Hair follicle dermal papilla cell (primary cell): ENCODE measurements around the gene WASHC4. TPM values are rescaled to one million over a fixed set of nuclear protein-coding genes. Genes with fewer than 3 reads are reported as not detected.

Experiments used
- total RNA-seq: library from RNA; depleted of rRNA; stranded (reverse); fragments of >200 nt; gene quantifications from 2 replicates; pipeline ENCODE4 v1.2.3, GENCODE V29; 2012

Gene WASHC4
- total RNA-seq: 122 and 137 TPM in 2 replicates

GRCh38 chr12:105107494-105108371, at the start of gene WASHC4:
WASHC4 (plus strand) TSS chr12:105107731; CDS start chr12:105107801, 70 bp downstream.

GRCh38 chr12:105084251-105085250, 23.0 kb upstream of the WASHC4 start, which contains the start of gene ALDH1L2:
ALDH1L2 (minus strand) TSS chr12:105084458; CDS start chr12:105084436, 22 bp downstream.

Other genes with a start within 250 kb of the WASHC4 start
- gene SLC41A2, start 149.4 kb upstream of the WASHC4 start, total RNA-seq: 30.1 and 34.1 TPM in 2 replicates
- gene NOPCHAP1, start 121.4 kb upstream of the WASHC4 start, total RNA-seq: 3.2 and 3.8 TPM in 2 replicates
- gene ALDH1L2, start 23.3 kb upstream of the WASHC4 start, total RNA-seq: 58.7 and 66.9 TPM in 2 replicates
- gene APPL2, start 128.4 kb downstream of the WASHC4 start, total RNA-seq: 91.0 and 96.9 TPM in 2 replicates
- gene C12orf75, start 223.0 kb downstream of the WASHC4 start, total RNA-seq: 142 and 224 TPM in 2 replicates